HepG2 (cell line): ENCODE data around the gene DDIT4. TPM values are rescaled to one million over a fixed set of nuclear protein-coding genes. Genes with fewer than 3 reads are reported as not detected.

Source experiments
- ATF2 ChIP-seq: sonication (generic); formaldehyde crosslinking; IDR thresholded peaks from 2 replicates; pipeline ENCODE4 v1.4.0; 2020; ENCODE audit warnings: missing genetic modification reagents
- BCL6 ChIP-seq: IDR thresholded peaks from 2 replicates; pipeline ENCODE4 v1.6.1; 2016; ENCODE audit warnings: missing genetic modification reagents, missing compliant biosample characterization
- CREBL2 ChIP-seq: sonication (generic); formaldehyde crosslinking; IDR thresholded peaks from 2 replicates; pipeline ENCODE4 v1.8.1; 2023; ENCODE audit warnings: missing genetic modification reagents, mild to moderate bottlenecking, borderline replicate concordance
- KDM5A ChIP-seq: fragments of 200-600 bp; sonication (generic); IDR thresholded peaks from 2 replicates; pipeline ENCODE4 v1.7.0; 2018; ENCODE audit warnings: antibody characterized with exemption, mild to moderate bottlenecking, low read length, borderline replicate concordance
- NBN ChIP-seq: fragments of 450-650 bp; conservative IDR thresholded peaks from 2 replicates; pipeline ENCODE4 v1.6.1; 2017
- PHF21A ChIP-seq: sonication (generic); formaldehyde crosslinking; IDR thresholded peaks from 2 replicates; pipeline ENCODE4 v1.5.0; 2020; ENCODE audit warnings: mild to moderate bottlenecking, missing genetic modification reagents
- PPARG ChIP-seq: conservative IDR thresholded peaks from 2 replicates; pipeline ENCODE4 v1.6.1; 2016; ENCODE audit warnings: missing biosample characterization, missing genetic modification reagents
- RBM39 ChIP-seq: fragments of 200-400 bp; formaldehyde crosslinking; IDR thresholded peaks from one replicate; pipeline ENCODE4 v1.6.1; 2018; ENCODE audit warnings: antibody characterized with exemption, mild to moderate bottlenecking, low read depth, low read length; ENCODE audit not compliant: poor library complexity, severe bottlenecking
- RERE ChIP-seq: IDR thresholded peaks from 2 replicates; pipeline ENCODE4 v1.6.1; 2016; ENCODE audit warnings: low read depth, missing genetic modification reagents, missing compliant biosample characterization
- TGIF2 ChIP-seq: IDR thresholded peaks from 2 replicates; pipeline ENCODE4 v1.6.1; 2016; ENCODE audit warnings: control low read depth, missing compliant biosample characterization
- ZBTB3 ChIP-seq: sonication (generic); formaldehyde crosslinking; IDR thresholded peaks from 2 replicates; pipeline ENCODE4 v1.4.0; 2020; ENCODE audit warnings: low read depth, mild to moderate bottlenecking, moderate library complexity, missing genetic modification reagents, borderline replicate concordance
- ZBTB34 ChIP-seq: sonication (generic); formaldehyde crosslinking; IDR thresholded peaks from 2 replicates; pipeline ENCODE4 v1.8.0; 2022; ENCODE audit warnings: mild to moderate bottlenecking, missing genetic modification reagents
- ZMAT3 ChIP-seq: sonication (generic); formaldehyde crosslinking; conservative IDR thresholded peaks from 2 replicates; pipeline ENCODE4 v1.7.0; 2021; ENCODE audit warnings: missing genetic modification reagents
- ZNF564 ChIP-seq: sonication (generic); formaldehyde crosslinking; IDR thresholded peaks from 2 replicates; pipeline ENCODE4 v1.8.1; 2023; ENCODE audit warnings: mild to moderate bottlenecking, missing genetic modification reagents
- ZNF703 ChIP-seq: sonication (generic); formaldehyde crosslinking; IDR thresholded peaks from 2 replicates; pipeline ENCODE4 v1.5.1; 2020; ENCODE audit warnings: missing genetic modification reagents, mild to moderate bottlenecking, moderate library complexity, borderline replicate concordance
- ZNF724P ChIP-seq: sonication (generic); formaldehyde crosslinking; IDR thresholded peaks from 2 replicates; pipeline ENCODE4 v1.8.0; 2022; ENCODE audit warnings: missing genetic modification reagents, borderline replicate concordance
- ZNF883 ChIP-seq: sonication (generic); formaldehyde crosslinking; IDR thresholded peaks from 2 replicates; pipeline ENCODE4 v1.5.1; 2020; ENCODE audit warnings: mild to moderate bottlenecking, missing genetic modification reagents; ENCODE audit errors: not compliant biosample characterization
- ZSCAN25 ChIP-seq: sonication (generic); formaldehyde crosslinking; IDR thresholded peaks from 2 replicates; pipeline ENCODE4 v1.8.0; 2022; ENCODE audit warnings: mild to moderate bottlenecking, missing genetic modification reagents
- polyA plus RNA-seq, 8 experiments: library from polyadenylated mRNA; depleted of rRNA in 3 of 8; stranded (reverse) in 7 of 8; unstranded in 1 of 8; fragments of >200 nt; fragmentation: Illumina TruSeq in 4 of 8; extraction: Trizol in 4 of 8; gene quantifications; 2 replicates each; pipeline versions ENCODE4 v1.2.1 to v1.2.3, GENCODE V29; 2011 to 2016; ENCODE audit warnings: low read depth in 4 of 8, missing spikeins in 1 of 8, mixed read lengths in 1 of 8; ENCODE audit not compliant: insufficient read depth in 1 of 8
- total RNA-seq, 5 experiments: library from RNA; depleted of rRNA; stranded (reverse); fragments of >200 nt; fragmentation: Illumina TruSeq; extraction: Trizol; gene quantifications; 2 replicates each; pipeline ENCODE4 v1.2.3, GENCODE V29; 2016; ENCODE audit warnings: low read depth in 1 of 5
- TF ChIP-seq, protein P1 (sequence below): sonication (generic); formaldehyde crosslinking; IDR thresholded peaks from 2 replicates; pipeline ENCODE4 v1.8.0; 2022; ENCODE audit warnings: missing genetic modification reagents, mild to moderate bottlenecking, borderline replicate concordance

Gene DDIT4
- total and polyA plus RNA-seq, 2 of the 13 experiments (the other 11 are each of a cell fraction or from before 2014, with no cell fraction given), result 35.6 to 40.7 TPM

GRCh38 chr10:72260976-72261783, 12.5 kb upstream of the DDIT4 start (continued):
- no peak for TF ChIP-seq CREBL2 (CRISPR knock-in tag)
- peak; percentile 90 for TF ChIP-seq PPARG (CRISPR knock-in tag)
- TF ChIP-seq ZBTB3 (CRISPR knock-in tag), result peak; percentile 22; the same call in 1 of the 2 replicates
- peak; percentile 19; the same call in 1 of the 2 replicates for TF ChIP-seq ZBTB34
- peak; percentile 62 for TF ChIP-seq PHF21A (CRISPR knock-in tag)
- no peak for TF ChIP-seq NBN
- peak; percentile 12; the same call in 1 of the 2 replicates for TF ChIP-seq ZNF564 (CRISPR knock-in tag)
- TF ChIP-seq RERE (CRISPR knock-in tag), result peak; percentile 13; the same call in 1 of the 2 replicates
- TF ChIP-seq, protein P1, sequence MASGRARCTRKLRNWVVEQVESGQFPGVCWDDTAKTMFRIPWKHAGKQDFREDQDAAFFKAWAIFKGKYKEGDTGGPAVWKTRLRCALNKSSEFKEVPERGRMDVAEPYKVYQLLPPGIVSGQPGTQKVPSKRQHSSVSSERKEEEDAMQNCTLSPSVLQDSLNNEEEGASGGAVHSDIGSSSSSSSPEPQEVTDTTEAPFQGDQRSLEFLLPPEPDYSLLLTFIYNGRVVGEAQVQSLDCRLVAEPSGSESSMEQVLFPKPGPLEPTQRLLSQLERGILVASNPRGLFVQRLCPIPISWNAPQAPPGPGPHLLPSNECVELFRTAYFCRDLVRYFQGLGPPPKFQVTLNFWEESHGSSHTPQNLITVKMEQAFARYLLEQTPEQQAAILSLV (CRISPR knock-in tag), result peak; percentile 74
- TF ChIP-seq ZNF883 (CRISPR knock-in tag), result peak; percentile 85
- TF ChIP-seq ZMAT3, result peak; percentile 93; the same call in 1 of the 2 replicates
- peak; percentile 69; the same call in 1 of the 2 replicates for TF ChIP-seq KDM5A
- no peak for TF ChIP-seq ATF2
- no peak for TF ChIP-seq RBM39
- TF ChIP-seq ZNF724P (CRISPR knock-in tag), result no peak
- peak; percentile 5 for TF ChIP-seq ZSCAN25
- TF ChIP-seq BCL6 (CRISPR knock-in tag), result 0 out of 2 replicates have a peak, but pooled peaks have one; percentile 4
- TF ChIP-seq ZNF703 (CRISPR knock-in tag), result 0 out of 2 replicates have a peak, but pooled peaks have one; percentile 42
- peak; percentile 8; the same call in 1 of the 2 replicates for TF ChIP-seq TGIF2 (CRISPR knock-in tag)
